Measurements from ENCODE around the gene ATG4B. TPM values are rescaled to one million over a fixed set of nuclear protein-coding genes. Genes with fewer than 3 reads are reported as not detected.
"Not testable (repeated sequence)": the region's sequence is repeated elsewhere in the genome, so short reads cannot be mapped to it uniquely, and the experiment has no call there.

The ATG4B gene
- total RNA-seq, 2 donors from 2014 or later: 72.4 to 119 TPM

- Histone ChIP-seq H3K36me3 (peaks cover 11% of the 10 kb centered on the region), H3K4me3 (no peak overlapping the region), H3K27ac (no peak overlapping the region), H3K27me3 (no peaks in the 10 kb centered on the region), H3K9ac (ENCODE audit: low read depth in 2 of 2, low read length in 2 of 2) (no peak overlapping the region), H3K9me3 (no peaks in the 10 kb centered on the region), H3K4me1 (no peaks in the 10 kb centered on the region)
- no peak for DNase-seq
- no peak for TF ChIP-seq CTCF (IDR thresholded peaks at IDR 0.05)
- intact Hi-C loops (cut with DNase I): no loop called here
Observed at GRCh38 chr2:241657786-241658254, 20.3 kb downstream of the ATG4B start.

GRCh38 chr2:241658296-241658695 is 20.8 kb downstream of the ATG4B start:
- intact Hi-C loops (cut with DNase I): no loop called here

GRCh38 chr2:241659150-241659739 is 21.8 kb downstream of the ATG4B start:
- TF ChIP-seq CTCF (IDR thresholded peaks at IDR 0.05): peak; percentile 52
- Histone ChIP-seq H3K27ac (no peak overlapping the region), H3K9me3 (no peaks in the 10 kb centered on the region), H3K27me3 (no peaks in the 10 kb centered on the region), H3K36me3 (peaks cover 5% of the 10 kb centered on the region), H3K4me1 (no peaks in the 10 kb centered on the region), H3K9ac (ENCODE audit: low read depth in 2 of 2, low read length in 2 of 2) (no peak overlapping the region), H3K4me3 (no peak overlapping the region)
- DNase-seq: peak; percentile 74
- intact Hi-C loops (cut with DNase I): no loop called here

More at GRCh38 chr2:241658296-241658695, 20.8 kb downstream of the ATG4B start:
- Histone ChIP-seq H3K9ac (ENCODE audit: low read depth in 2 of 2, low read length in 2 of 2) (no peak overlapping the region), H3K4me1 (no peaks in the 10 kb centered on the region), H3K36me3 (peaks cover 8% of the 10 kb centered on the region), H3K27ac (no peak overlapping the region), H3K27me3 (no peaks in the 10 kb centered on the region), H3K9me3 (no peaks in the 10 kb centered on the region), H3K4me3 (no peak overlapping the region)
- no peak for TF ChIP-seq CTCF (IDR thresholded peaks at IDR 0.05)
- no peak for DNase-seq

GRCh38 chr2:241660593-241661213 is 23.2 kb downstream of the ATG4B start:
- H3K4me3 ChIP-seq: no peak overlapping the region
- DNase-seq: no peak
- no peak overlapping the region for H3K9ac ChIP-seq (ENCODE audit: low read depth in 2 of 2, low read length in 2 of 2)
- TF ChIP-seq CTCF (IDR thresholded peaks at IDR 0.05): no peak
- intact Hi-C loops (cut with DNase I): no loop called here
- no peaks in the 10 kb centered on the region for H3K36me3 ChIP-seq
- H3K9me3 ChIP-seq: no peaks in the 10 kb centered on the region
- no peak overlapping the region for H3K27ac ChIP-seq
- H3K4me1 ChIP-seq: no peaks in the 10 kb centered on the region
- no peaks in the 10 kb centered on the region for H3K27me3 ChIP-seq

GRCh38 chr2:241662731-241663130 is 25.2 kb downstream of the ATG4B start:
- intact Hi-C loops (cut with DNase I); H3K36me3 ChIP-seq; H3K4me3 ChIP-seq; H3K9ac ChIP-seq (ENCODE audit: low read depth in 2 of 2, low read length in 2 of 2); H3K27me3 ChIP-seq; H3K9me3 ChIP-seq; H3K4me1 ChIP-seq; H3K27ac ChIP-seq: not testable (repeated sequence)
- peak; percentile 69 for DNase-seq

All from colonic mucosa (tissue), 4 donors.